GM21390 (cell line): ENCODE measurements around the gene NR3C1.
A peak's percentile ranks its signal among the peaks of the same experiment; 100 is the strongest.

ENCODE experiments used
- ATAC-seq: cut with Tn5 transposase; IDR thresholded peaks from one replicate; pipeline ENCODE4 v1.9.1; 2021; ENCODE audit not compliant: unreplicated experiment

NR3C1 gene

DNA sequence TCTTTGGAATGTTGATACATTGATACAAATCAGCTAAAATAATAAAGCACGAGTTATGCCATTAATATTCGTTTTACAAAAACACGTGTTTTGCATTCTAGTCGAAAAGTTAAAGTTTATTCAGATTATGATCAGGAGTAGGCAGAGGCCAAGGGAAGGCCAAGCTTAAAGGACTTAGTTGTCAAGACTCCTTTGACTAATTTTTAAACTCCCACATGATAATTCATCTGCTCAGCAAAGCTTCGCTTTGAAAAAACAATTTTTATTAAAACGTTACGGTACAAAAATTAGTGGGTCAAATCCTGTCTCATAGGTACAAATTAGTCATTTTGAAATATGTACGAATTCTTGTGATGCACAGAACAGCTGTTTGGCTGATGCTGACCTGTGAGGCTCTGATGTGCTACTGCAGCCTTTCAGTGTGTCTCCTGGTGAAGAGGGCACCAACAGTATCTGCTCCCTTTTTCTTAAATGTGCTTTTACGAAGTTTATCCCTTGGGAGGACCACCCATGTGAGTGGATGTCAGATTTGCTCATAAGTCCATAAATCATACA, 23.0 kb upstream of the NR3C1 start:
- peak; percentile 60 for ATAC-seq

DNA sequence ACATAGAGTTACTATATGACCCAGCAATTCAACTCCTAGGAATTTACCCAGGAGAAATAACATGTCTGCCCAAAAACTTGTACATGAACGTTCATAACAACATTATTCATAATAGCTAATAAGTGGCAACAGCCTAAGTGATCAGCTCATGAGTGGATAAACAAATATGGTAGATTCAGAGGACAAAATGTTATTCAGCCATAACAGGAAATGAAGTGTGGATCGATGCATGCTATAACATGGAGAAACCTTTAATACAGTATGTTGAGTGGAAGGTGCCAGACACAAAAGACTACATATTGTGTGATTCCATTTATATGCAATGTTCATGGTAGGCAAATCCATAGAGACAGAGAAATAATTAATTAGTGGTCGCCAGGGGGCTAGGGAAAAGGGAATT, 22.3 kb upstream of the NR3C1 start:
- no peak for ATAC-seq

DNA sequence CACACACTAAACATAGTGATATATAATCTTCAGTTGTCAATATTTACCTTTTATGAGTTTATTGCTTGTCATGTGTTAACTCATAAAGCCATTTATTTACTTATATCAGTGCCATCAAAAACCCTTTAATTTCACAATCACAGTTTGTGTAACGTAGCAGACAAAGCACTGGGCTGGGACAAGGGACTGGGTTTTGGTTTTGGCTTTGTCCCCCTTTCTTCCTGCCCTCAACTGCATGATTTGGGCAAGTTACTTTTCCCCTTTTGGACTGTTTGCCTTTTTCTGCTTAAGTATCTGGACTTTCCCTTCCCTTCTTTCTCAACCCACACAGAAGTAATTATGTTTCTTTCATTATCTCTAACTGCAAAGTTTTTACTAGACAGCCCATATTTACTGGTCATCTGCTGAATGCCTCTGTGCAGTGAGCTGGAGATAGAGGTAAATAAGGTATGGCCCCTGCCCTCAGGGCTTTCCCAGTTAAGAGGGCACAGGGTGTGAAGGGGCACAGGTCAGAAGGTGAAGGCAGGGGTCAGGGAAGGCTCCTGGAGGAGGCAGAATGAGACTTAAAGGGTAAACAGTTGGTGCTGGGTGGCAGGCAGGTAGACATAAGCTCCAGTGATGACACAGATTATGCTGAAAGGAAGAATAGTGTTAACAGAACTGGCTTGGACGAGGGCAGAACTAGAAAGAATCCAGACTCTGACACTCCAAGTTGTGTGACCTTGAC, 14.8 kb upstream of the NR3C1 start:
- ATAC-seq = peak; percentile 40

DNA sequence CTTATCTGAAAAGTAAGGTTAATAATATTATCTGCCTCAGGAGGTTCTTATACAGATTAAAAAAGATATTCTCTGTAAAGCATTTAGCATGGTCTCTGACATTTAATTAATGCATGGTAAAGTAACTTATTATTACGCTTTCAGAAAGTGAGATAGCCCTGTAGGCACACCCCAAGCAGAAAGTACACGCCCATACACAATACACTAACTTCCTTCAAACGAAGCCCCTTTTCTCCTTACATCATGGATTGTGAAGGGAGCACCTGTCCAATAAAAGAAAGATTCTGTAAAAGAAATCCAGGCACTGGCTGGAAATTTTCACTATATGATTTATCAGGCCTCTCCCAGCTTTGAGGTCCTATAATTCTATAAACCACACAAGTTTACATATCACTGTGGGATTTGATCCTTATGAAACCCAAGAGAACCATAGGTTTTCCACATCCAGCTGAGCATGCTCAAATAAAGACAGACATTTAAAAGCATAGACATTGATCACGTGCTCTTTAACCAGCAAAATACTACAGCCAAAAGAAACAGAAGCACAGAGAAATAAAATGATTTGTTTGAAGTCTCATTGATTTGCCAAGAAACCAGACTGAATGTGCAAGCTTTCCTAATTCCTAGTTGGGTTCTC, 14.1 kb upstream of the NR3C1 start:
- no peak for ATAC-seq

DNA sequence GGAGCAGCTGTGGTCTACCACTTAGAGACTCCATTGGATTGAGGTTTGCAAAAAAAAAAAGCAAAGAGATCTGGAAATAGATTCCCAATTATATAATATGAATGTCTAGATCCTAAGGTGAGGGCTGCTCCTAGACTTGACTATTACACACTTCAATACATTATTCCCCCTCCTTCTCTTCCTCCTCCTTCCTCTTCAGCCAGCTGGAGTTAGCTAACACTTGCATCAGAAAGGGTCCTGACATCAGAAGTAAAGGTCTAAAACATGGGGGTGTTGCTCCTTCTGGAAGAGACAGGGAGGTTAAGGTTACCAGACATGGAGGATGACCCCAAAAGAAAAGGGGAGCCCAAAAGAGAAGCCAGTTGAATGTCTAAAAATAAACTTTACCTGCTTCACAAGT, 12.9 kb upstream of the NR3C1 start:
- ATAC-seq = no peak

DNA sequence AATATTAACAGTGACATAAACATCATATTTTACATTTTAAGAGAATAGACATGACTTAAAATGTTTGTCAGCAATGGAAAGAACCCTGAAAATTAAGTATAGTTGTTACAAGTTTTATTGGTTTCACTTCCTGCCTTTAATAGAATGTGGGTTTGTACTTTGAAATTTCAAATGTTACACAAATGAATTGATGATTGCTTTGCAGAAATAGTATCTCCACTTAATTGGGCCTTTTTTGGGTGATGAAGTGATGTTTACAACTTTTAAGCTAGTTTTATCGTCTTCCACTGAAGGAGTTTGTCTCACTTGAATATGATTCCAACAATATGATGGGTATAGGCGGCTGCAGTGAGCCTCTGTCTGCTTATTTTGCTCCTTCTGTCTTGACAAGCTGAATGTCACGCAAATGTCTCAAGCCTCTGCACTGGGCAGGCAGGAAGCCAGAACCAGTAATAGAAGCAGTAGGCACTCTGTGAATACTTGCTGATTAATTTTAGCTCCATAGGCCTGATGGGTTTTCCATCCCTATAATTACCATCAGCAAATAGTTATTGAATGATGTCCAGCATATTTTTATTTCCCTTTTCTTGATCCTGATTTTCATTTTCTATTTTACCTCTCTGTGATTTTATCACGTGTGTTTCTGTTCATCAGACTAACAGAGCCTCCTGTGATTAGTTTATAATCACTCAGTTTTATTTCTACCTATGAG, 10.6 kb upstream of the NR3C1 start:
- ATAC-seq = peak; percentile 69

DNA sequence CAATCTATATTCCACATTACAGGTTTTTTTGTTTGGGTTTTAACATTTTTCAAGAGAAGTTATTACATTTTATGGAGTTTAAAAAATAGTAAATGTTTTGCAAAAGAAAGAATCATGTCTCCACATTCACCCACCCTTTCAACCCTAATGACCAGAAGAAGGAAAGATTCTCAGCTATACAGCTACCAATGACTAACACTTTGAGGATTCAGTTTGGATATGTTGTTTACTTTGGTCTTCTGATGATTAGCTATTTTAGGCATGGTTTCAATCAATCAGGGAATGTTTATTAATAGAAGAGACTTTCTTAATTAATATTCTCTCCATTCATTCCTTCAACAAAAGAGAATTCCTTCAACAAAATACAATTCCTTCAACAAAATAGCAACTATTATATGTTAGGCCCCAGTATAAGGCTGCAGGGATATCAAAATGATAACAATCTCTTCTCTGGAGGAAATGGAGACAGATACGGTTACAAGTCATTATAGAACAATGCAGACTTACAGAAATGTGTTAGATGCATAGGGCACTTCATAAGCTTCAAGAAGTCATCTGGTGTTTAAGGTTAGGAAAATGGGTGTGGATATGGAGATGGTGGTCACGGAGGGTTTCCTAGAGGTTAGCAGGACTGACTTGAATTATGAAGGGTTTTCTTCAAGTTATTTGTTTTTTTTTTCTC, 9.3 kb upstream of the NR3C1 start:
- no peak for ATAC-seq

DNA sequence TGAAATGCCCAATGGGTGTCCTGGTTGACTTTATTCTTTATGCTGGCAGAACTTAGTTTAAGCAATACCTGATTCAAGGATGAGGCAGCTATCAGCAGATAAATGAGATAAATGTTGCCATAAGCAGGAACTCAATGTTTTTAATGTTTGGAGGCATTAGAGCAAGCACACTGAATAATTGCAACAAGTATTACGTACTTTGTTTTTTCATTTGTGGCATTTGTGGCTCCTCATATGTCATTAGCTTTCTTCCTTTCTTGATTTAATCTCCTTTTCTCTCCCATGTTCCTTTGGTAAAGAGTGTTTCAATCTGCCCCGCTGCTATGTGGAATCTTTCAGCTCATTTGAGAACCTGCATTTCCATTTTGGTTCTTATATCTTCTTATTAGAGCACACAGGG, 6.4 kb upstream of the NR3C1 start:
- ATAC-seq = no peak

DNA sequence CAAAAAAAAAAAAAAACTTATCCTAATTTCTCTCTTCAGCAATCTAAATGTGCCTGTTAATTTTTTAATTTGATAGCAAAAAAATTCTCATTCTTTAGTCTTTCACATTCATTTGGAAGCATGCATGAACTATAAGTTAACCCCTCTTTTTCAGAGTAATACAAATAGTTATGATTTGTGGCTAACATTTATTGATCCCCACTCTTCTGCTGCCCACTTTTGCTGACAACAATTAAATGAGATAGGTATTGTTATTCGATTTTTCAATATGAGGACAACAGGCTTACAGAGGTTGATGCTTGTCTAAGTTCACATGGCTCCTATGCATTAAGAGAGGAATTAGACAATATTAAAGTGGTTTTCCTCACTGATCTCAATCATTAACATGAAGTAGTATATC, 2.9 kb upstream of the NR3C1 start:
- no peak for ATAC-seq

DNA sequence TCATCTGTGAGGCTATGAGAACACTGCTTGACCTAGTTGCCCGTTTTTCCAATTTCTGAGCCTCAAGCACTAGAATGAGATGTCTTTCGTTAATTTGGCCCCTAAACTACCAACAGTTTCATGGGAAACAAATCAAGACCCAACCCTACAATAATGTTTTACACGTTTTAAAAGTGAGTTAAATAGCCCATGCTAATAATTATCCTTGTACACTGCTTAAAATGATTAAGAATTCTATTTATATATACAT, 2.3 kb upstream of the NR3C1 start:
- no peak for ATAC-seq

DNA sequence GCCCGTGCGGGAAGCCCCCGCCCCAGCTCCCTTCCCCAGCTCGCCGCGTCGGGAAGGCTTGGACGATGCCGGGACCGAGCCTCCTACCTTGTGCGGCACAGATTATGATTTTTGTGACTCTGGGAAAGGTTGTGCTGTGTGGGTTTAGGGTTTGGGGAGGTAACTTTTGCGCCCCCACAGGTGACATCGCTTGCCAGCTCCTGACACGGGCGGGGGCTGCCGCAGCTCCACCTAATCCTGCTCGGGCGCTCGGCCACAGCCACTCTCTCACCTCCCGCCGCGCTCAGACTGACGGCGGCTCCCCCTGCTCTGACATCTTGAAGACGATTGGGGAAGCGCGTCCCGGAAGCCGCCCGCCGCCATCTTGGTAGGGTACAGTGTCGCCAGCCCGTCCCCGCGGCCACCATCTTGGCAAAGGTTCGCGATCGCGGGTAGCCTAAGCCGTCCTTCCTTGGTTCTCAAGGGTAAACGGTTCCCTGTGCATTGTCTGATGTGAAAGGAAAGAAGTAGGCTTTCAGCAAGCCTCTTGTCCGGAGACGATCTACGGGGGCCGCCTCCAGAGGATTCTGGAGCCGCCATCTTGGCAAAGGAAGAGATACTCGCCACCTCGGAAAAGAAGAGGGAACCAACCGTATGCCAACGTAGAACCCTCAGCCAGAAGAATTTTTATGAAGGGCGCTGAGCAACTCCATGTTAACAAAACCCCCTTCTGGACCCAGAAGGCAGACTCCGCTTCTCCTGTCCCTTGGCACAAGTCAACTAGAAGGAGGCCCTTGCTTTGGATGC, 1.8 kb upstream of the NR3C1 start:
- ATAC-seq = peak; percentile 26

DNA sequence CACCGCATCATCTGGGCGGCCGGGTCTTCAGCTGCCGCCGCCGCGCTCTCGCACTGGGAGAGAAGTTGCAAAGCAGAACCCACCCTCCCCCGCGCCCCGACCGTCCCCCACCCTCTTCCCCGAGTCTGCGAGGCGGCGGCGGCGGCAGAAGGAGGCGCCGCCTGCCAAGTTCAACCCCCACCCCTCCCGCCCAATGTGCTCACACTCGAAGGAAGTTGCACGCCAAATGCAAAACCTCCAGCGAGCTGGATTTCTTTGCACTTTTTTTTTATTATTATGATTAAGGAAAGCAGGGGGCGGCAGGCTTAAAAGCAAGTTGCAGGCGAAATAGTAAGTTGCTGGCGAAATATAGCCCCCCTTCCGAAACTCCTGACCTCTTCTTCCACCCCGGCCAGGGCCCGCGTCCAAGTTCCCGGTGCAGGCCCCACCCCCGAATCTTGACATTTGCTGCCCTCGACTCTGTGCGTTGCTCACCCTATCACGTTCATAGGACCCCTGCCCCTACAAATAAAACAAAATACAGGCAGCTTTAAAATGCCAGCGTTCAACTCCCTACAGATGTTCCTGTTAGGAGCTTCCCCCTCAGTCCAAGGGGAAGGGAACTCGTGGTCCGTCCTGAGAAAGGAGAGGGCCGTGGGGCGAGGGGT, 1.1 kb upstream of the NR3C1 start:
- peak; percentile 24 for ATAC-seq

DNA sequence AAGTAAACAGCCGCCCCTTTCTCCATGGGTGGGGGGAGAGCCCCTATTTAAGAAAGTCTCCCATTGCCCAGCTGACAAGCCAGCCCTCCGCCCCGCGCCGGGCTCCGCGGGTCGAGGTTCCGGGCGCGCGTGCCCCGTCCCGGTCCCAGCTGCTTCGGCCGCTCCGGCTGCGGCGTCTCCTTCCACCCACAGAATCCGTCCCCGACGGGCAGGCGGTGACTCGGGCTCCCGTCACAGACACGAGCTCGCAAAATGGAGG, 223 bp downstream of the NR3C1 start:
- ATAC-seq = peak; percentile 7

DNA sequence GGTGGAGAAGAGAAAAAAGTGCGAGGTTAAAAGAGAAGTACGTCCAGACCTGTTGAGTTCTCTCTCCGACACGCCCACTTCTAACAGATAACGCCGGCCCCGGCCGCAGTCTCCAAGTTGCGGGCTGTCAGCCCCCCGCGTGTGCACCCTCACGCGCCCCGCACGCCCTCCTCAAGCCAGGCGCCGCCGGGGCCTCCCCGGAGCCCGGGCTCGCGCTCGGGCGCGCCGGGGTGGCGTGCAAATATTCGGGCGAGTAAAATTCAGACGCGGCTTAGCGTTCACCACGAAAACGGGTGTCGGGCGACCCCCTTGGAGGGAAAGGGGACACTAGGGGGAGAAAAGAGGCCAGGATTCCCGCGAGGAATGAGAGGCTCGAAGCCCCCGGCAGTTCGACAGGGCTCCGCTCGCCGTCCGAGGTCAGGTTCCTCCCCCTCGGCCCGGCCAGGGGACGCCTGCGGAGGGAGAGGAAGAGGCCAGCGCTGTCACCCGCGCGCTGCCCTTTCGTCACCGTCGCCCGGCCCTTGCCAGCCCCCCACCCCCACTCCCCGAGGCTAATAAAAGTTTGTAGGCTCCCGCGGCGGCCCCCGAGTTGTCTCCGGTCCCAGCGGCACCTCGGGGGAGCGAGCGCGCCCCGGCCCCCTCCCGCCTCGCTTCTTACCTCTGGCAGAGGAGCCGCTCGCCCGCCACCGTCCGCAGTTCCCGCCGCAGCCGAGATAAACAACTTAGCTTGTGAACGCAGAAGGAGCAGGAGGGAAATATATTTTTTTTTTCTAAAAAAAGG, 743 bp downstream of the NR3C1 start:
- no peak for ATAC-seq

DNA sequence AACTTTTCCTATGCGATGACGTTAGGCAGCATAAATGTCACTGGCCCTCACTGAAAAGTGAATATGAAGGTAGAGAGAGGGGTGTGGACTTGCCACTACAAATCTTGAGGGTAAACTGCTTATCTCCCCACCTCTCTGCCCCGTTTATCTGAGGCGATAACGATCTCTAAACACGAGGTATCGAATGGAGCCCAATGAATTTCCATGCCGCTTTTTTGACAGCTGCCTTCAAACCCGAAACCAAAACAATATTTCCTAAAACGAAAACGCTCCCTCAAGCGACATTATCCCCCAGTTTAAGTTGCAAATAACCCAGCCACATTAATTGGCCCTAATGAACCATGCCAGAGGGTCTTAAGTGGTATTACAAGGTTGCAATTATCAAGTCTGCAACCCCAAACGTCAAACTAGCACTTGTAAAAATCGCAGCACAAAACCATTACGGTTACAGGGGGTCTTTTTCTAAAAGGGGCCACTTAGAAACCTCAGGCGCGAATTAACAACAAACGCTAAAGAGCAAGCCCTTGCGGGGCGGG, 1.4 kb downstream of the NR3C1 start:
- no peak for ATAC-seq

DNA sequence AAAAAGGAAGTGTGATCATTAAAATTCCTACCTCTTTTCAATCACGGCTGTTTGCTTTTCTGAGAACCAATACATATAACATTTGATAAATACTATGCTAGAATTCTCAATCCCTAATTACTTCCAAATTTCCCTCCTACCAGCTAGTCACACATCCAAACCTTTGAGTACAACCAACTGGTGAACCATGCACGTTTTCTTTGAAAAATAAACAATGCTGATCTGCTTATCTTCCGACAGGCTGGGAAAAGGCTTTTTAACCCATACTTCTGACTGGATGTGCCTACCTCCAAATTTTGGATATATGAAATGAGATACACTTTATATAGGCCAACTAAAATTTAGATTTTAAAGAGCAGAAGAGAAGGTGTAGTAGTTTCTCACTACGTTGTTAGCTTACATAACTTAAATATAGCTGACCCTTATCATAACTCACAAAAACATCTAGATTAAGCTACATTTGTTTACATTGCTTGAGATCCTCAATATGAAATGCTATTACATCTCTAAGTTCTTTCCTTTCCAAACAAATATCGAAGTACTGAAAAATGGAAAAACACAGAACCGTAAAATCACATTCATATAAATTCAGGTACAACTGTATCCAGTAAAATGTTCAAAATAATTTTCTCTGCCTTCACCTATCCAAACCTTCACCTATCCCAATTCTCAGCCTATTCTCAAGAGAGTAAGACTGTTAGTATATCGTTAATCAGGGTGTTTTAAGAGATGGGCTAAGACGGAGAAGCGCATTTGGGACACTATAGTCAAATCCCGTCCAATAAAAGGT, 2.1 kb downstream of the NR3C1 start:
- no peak for ATAC-seq

DNA sequence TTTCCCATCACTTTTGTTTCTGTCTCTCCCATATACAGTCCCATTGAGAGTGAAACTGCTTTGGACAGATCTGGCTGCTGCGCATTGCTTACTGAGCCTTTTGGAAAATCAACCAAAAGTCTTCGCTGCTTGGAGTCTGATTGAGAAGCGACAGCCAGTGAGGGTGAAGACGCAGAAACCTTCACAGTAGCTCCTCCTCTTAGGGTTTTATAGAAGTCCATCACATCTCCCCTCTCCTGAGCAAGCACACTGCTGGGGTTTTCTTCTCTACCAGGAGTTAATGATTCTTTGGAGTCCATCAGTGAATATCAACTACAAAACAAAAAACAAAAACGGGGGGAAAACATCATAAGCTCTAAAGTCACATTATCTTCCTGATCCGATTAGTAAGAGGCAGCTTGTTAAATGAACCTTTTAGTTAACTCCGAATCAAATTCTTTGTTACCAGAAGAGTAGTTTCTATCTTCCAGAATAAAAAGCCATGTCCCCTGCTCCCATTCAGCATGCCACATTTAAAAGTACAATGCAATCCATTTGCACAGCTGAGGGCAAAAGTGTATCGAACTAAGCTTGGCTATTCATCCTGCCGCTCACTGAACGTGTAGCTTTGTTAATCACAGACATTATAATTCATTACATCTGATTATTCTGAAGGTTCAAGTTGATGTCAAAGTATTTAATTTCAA, 2.8 kb downstream of the NR3C1 start:
- no peak for ATAC-seq
